PC-9 (cell line): Measurements from ENCODE around the gene FMO2.

Experiments
- CTCF ChIP-seq: fragments of 200-600 bp; sonication (generic); conservative IDR thresholded peaks from 2 replicates; pipeline ENCODE4 v1.6.1; 2017; ENCODE audit warnings: mixed run types, antibody characterized with exemption, mild to moderate bottlenecking, moderate library complexity
- EZH2 ChIP-seq: fragments of 200-600 bp; sonication (generic); IDR thresholded peaks from 2 replicates; pipeline ENCODE4 v1.8.0; 2017; ENCODE audit warnings: antibody characterized with exemption, low read depth

GRCh38 chr1:171222936-171223335 is 37.8 kb downstream of the FMO2 start:
- no peak for TF ChIP-seq CTCF
- TF ChIP-seq EZH2 = no peak
